PC-3 (cell line): ENCODE data around the gene INVS. TPM values are rescaled to one million over a fixed set of nuclear protein-coding genes. Genes with fewer than 3 reads are reported as not detected.

ENCODE experiments used
- ATAC-seq: fragments of 200-7000 bp; cut with Tn5 transposase; 2 replicates; pipeline ENCODE4 v1.9.1; 2020; ENCODE audit warnings: mild to moderate bottlenecking, moderate library complexity
- BruUV-seq: library from RNA; stranded (reverse); fragments of 400-500 nt; replicated peaks from 2 replicates; lab custom pipeline; 2021; lab: Mats Ljungman, UMichigan
- CTCF ChIA-PET: fragments of 300-600 bp; sonication (Branson Sonifier 250); formaldehyde crosslinking; loops from one replicate; lab custom pipeline; 2022; ENCODE audit warnings: antibody characterized with exemption; lab: Charles Lee
- POLR2A ChIA-PET: fragments of 300-600 bp; sonication (Branson Sonifier 250); formaldehyde crosslinking; loops from one replicate; lab custom pipeline; 2022; ENCODE audit warnings: antibody characterized with exemption; ENCODE audit not compliant: unreplicated experiment; lab: Charles Lee
- DNase-seq: peaks from one replicate; pipeline ENCODE4 v3.0.0-alpha.2; 2015
- H2AFZ ChIP-seq: fragments of 300-600 bp; sonication (generic); 2 replicates; pipeline ENCODE4 v1.6.0; 2016; ENCODE audit warnings: antibody characterized with exemption, low read length
- H3F3A ChIP-seq: fragments of 300-600 bp; sonication (generic); one replicate; pipeline ENCODE4 v1.6.0; 2017; ENCODE audit warnings: antibody characterized with exemption, low read length, control low read depth, mild to moderate bottlenecking; ENCODE audit not compliant: unreplicated experiment
- H3K27ac ChIP-seq: fragments of 300-600 bp; sonication (generic); 2 replicates; pipeline ENCODE4 v1.5.1; 2016; ENCODE audit warnings: mild to moderate bottlenecking, low read length
- H3K27me3 ChIP-seq: fragments of 300-600 bp; sonication (generic); 2 replicates; pipeline ENCODE4 v1.6.1; 2016; ENCODE audit warnings: low read length, mixed read lengths
- H3K36me3 ChIP-seq: fragments of 300-600 bp; sonication (generic); 2 replicates; pipeline ENCODE4 v1.6.1; 2016; ENCODE audit warnings: low read depth, mixed run types, low read length, mixed read lengths
- H3K4me1 ChIP-seq: fragments of 300-600 bp; sonication (generic); 2 replicates; pipeline ENCODE4 v1.5.1; 2016; ENCODE audit warnings: low read length; ENCODE audit not compliant: insufficient read depth
- H3K4me2 ChIP-seq: fragments of 300-600 bp; sonication (generic); 2 replicates; pipeline ENCODE4 v1.6.0; 2016; ENCODE audit warnings: low read length
- H3K4me3 ChIP-seq: fragments of 300-600 bp; sonication (generic); 2 replicates; pipeline ENCODE4 v1.5.1; 2016; ENCODE audit warnings: mild to moderate bottlenecking, low read length, mixed read lengths
- H3K79me2 ChIP-seq: fragments of 300-600 bp; sonication (generic); 2 replicates; pipeline ENCODE4 v1.6.1; 2017; ENCODE audit warnings: low read length, mixed read lengths
- H3K9ac ChIP-seq: fragments of 300-600 bp; sonication (generic); 2 replicates; pipeline ENCODE4 v1.6.0; 2016; ENCODE audit warnings: mild to moderate bottlenecking, low read length
- H3K9me2 ChIP-seq: fragments of 300-600 bp; sonication (generic); replicated peaks from 2 replicates; pipeline ENCODE4 v1.6.1; 2016; ENCODE audit warnings: mixed run types, low read length, mixed read lengths
- H3K9me3 ChIP-seq: fragments of 300-600 bp; sonication (generic); 2 replicates; pipeline ENCODE4 v1.6.1; 2016; ENCODE audit warnings: low read length, mixed read lengths
- H4K20me1 ChIP-seq: fragments of 300-600 bp; sonication (generic); 2 replicates; pipeline ENCODE4 v1.6.1; 2016; ENCODE audit warnings: low read length, mixed read lengths
- EZH2 ChIP-seq: fragments of 300-600 bp; sonication (generic); IDR thresholded peaks from one replicate; pipeline ENCODE4 v1.6.1; 2017; ENCODE audit warnings: antibody characterized with exemption, mild to moderate bottlenecking, low read length; ENCODE audit not compliant: unreplicated experiment
- EZH2phosphoT487 ChIP-seq: fragments of 300-600 bp; sonication (generic); IDR thresholded peaks from 2 replicates; pipeline ENCODE4 v1.6.1; 2018; ENCODE audit warnings: mild to moderate bottlenecking, antibody characterized with exemption, low read length, borderline replicate concordance
- intact Hi-C: fragments of 100-400 bp; cut with micrococcal nuclease; formaldehyde crosslinking; loops from 2 replicates; pipeline ENCODE4 v1.9.0; 2023
- total RNA-seq: library from RNA; depleted of rRNA; stranded (reverse); fragments of >200 nt; gene quantifications from 2 replicates; pipeline ENCODE4 v1.2.3, GENCODE V29; 2014
- TF ChIP-seq, protein P1 (sequence below): fragments of 300-600 bp; sonication (generic); conservative IDR thresholded peaks from 2 replicates; pipeline ENCODE4 v1.5.1; 2017; ENCODE audit warnings: antibody characterized with exemption, low read depth, mild to moderate bottlenecking, low read length

INVS gene
- total RNA-seq, 1 experiment from 2014 or later: 8.9 TPM

DNA sequence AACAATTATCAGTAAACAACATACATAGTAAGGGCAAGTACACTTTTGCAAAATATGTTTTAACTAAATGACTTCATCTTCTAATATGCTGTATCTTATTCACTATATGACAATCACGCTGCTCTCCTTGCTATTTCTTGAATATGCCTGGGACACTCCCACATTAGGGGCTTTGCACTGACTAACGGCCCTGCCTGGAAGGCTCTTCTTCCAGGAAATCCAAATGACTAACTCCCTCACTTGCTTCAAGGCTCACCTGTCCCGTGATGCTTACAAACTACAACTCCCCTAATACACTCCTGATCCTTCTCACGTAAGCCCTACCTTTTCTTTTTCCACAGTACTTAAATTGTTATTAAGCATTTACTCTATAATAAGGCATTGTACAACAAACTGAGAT lies 10.8 kb upstream of the INVS start:
- Histone ChIP-seq H3K9me3 (no peaks in the 10 kb centered on the region), H4K20me1 (peaks cover 61% of the 10 kb centered on the region), H2AFZ (no peak overlapping the region), H3K4me3 (no peak overlapping the region), H3K9me2 (no peaks in the 10 kb centered on the region), H3K4me2 (no peak overlapping the region), H3K36me3 (no peaks in the 10 kb centered on the region), H3K27me3 (no peaks in the 10 kb centered on the region), H3K9ac (no peak overlapping the region), H3F3A (peaks cover under 1% of the 10 kb centered on the region), H3K27ac (no peak overlapping the region), H3K79me2 (peaks cover 91% of the 10 kb centered on the region), H3K4me1 (peaks cover 16% of the 10 kb centered on the region)
- peak; percentile 30 for DNase-seq
- TF ChIP-seq EZH2phosphoT487 (no peak), EZH2 (no peak)
- TF ChIP-seq, protein P1, sequence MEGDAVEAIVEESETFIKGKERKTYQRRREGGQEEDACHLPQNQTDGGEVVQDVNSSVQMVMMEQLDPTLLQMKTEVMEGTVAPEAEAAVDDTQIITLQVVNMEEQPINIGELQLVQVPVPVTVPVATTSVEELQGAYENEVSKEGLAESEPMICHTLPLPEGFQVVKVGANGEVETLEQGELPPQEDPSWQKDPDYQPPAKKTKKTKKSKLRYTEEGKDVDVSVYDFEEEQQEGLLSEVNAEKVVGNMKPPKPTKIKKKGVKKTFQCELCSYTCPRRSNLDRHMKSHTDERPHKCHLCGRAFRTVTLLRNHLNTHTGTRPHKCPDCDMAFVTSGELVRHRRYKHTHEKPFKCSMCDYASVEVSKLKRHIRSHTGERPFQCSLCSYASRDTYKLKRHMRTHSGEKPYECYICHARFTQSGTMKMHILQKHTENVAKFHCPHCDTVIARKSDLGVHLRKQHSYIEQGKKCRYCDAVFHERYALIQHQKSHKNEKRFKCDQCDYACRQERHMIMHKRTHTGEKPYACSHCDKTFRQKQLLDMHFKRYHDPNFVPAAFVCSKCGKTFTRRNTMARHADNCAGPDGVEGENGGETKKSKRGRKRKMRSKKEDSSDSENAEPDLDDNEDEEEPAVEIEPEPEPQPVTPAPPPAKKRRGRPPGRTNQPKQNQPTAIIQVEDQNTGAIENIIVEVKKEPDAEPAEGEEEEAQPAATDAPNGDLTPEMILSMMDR: no peak
- BruUV-seq: no TSS peak
- CTCF ChIA-PET: no interaction called here
- peak; percentile 38; the same call in 1 of the 2 replicates for ATAC-seq
- POLR2A ChIA-PET: no interaction called here
- intact Hi-C loops: no loop called here

DNA sequence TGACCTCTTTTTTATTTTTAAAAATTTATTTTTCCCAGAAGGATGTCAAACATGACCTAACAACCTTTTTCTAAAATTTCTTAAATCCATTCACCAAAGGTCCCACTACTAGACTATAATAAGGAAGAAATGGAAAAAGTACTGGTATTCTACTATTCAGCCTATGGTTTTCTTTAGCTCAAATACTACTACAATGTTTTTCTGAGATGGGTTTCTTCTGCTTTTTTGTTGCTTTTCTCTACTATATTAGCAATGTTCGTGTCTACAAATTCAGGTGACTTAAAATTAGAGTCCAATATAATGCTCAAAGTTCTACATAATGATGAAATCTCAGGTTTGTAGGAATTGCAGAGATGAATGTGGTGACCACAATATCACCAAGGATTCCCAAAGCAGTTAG lies 8.2 kb upstream of the INVS start:
- H3K27me3 ChIP-seq: no peaks in the 10 kb centered on the region
- ChIA-PET CTCF (no interaction called here), POLR2A (no interaction called here)
- TF ChIP-seq EZH2 (no peak), EZH2phosphoT487 (no peak)
- TF ChIP-seq, protein P1: no peak
- peaks cover 45% of the 10 kb centered on the region for H4K20me1 ChIP-seq
- no peaks in the 10 kb centered on the region for H3K9me3 ChIP-seq
- no peaks in the 10 kb centered on the region for H3K9me2 ChIP-seq
- peaks cover 91% of the 10 kb centered on the region for H3K79me2 ChIP-seq
- no peak overlapping the region for H3K27ac ChIP-seq
- no TSS peak for BruUV-seq
- no peaks in the 10 kb centered on the region for H3K36me3 ChIP-seq
- intact Hi-C loops: loop anchor here (10.0 kb wide), 1 partner anchor 134 kb away; no protein-coding TSS in a partner anchor
- no peak overlapping the region for H3K4me3 ChIP-seq
- no peak for DNase-seq
- peaks cover 14% of the 10 kb centered on the region for H3K4me1 ChIP-seq
- no peak for ATAC-seq
- H3K9ac ChIP-seq: no peak overlapping the region
- H3F3A ChIP-seq: no peaks in the 10 kb centered on the region
- H2AFZ ChIP-seq: no peak overlapping the region
- no peak overlapping the region for H3K4me2 ChIP-seq

DNA sequence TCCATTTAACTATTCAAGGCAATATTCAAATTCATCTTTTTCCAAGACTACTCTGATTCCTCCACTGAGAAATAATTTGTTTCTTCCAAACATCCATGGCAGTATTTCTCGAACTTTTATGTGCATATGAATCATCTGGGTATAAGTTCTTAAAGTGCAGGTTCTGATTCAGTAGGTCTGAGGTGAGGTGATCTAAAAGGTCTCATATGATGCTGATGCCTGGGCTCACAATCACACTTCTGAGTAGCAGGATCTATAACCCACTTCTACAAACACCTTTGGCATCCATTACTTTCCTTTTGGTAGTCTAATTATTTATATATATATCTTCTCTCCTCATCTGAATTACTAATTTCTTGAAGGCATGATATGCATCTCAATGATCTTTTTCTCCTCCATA lies 7.4 kb upstream of the INVS start:
- H3K9ac ChIP-seq: no peak overlapping the region
- no peaks in the 10 kb centered on the region for H3K9me3 ChIP-seq
- ATAC-seq: 0 out of 2 replicates have a peak, but pooled peaks have one; percentile 27
- DNase-seq: no peak
- intact Hi-C loops: loop anchor here (10.0 kb wide), 1 partner anchor 133 kb away; no protein-coding TSS in a partner anchor
- CTCF ChIA-PET: no interaction called here
- no peak overlapping the region for H2AFZ ChIP-seq
- no peaks in the 10 kb centered on the region for H3K36me3 ChIP-seq
- H4K20me1 ChIP-seq: peaks cover 39% of the 10 kb centered on the region
- no peak overlapping the region for H3K4me3 ChIP-seq
- TF ChIP-seq, protein P1: no peak
- H3K4me1 ChIP-seq: peaks cover 19% of the 10 kb centered on the region
- H3K27me3 ChIP-seq: no peaks in the 10 kb centered on the region
- H3K79me2 ChIP-seq: peaks cover 90% of the 10 kb centered on the region
- no TSS peak for BruUV-seq
- POLR2A ChIA-PET: no interaction called here
- no peak overlapping the region for H3K4me2 ChIP-seq
- no peak overlapping the region for H3K27ac ChIP-seq
- H3F3A ChIP-seq: no peaks in the 10 kb centered on the region
- H3K9me2 ChIP-seq: no peaks in the 10 kb centered on the region
